ENCODE results near the gene KIF17.

DNA sequence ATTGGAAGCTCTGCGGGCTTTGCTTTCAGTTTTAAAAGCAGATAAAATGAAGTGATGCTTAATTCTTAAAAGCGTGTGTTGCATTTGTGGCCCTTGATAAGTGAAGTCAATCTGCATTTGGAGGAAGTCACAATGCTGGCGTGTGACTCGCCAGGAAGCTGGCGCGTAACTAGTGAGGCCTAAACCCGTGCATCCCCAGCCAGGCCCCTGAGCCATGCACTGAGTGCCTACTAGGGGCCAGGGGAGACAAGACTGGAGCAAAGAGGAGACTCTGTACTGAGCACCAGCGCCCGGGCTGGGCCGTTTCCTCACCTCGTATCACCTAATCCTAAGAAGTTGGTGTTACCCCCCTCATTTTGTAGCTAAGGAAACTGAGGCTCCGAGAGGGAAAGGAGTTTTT, 52.1 kb downstream of the KIF17 start:
- no peak for TF ChIP-seq SP1 (IDR thresholded peaks at IDR 0.05; ENCODE audit: low read depth)
- no peak for TF ChIP-seq POLR2A (IDR thresholded peaks at IDR 0.05; ENCODE audit: borderline replicate concordance, extremely low read depth, insufficient read depth, insufficient read length)
- no peak for TF ChIP-seq POLR2AphosphoS5 (IDR thresholded peaks at IDR 0.05; ENCODE audit: low read depth, low read length)
- TF ChIP-seq SIN3A (IDR thresholded peaks at IDR 0.05; ENCODE audit: low read depth): no peak
- TF ChIP-seq CTCF (IDR thresholded peaks at IDR 0.05 in 2 of 3, conservative IDR thresholded peaks at IDR 0.05 in 1 of 3; ENCODE audit: borderline replicate concordance in 1 of 3, insufficient read depth in 1 of 3, low read depth in 2 of 3, low read length in 2 of 3): no peak
- TF ChIP-seq EZH2 (IDR thresholded peaks at IDR 0.05): no peak
- no peak for TF ChIP-seq CEBPB (IDR thresholded peaks at IDR 0.05; ENCODE audit: low read depth)
- TF ChIP-seq JUND (IDR thresholded peaks at IDR 0.05): no peak
- TF ChIP-seq ELF1 (IDR thresholded peaks at IDR 0.05; ENCODE audit: borderline replicate concordance, low read depth): no peak
- no peak for TF ChIP-seq REST (IDR thresholded peaks at IDR 0.05; ENCODE audit: low read depth)

Data from HCT116 (cell line).